GM19238 (cell line): ENCODE data around the gene RBM20.
"Not testable (repeated sequence)": the region's sequence is repeated elsewhere in the genome, so short reads cannot be mapped to it uniquely, and the experiment has no call there.

Experiments
- DNase-seq: peaks from one replicate; pipeline ENCODE4 v3.0.0; 2011; ENCODE audit warnings: low spot score; ENCODE audit not compliant: insufficient read length

Gene RBM20

DNA sequence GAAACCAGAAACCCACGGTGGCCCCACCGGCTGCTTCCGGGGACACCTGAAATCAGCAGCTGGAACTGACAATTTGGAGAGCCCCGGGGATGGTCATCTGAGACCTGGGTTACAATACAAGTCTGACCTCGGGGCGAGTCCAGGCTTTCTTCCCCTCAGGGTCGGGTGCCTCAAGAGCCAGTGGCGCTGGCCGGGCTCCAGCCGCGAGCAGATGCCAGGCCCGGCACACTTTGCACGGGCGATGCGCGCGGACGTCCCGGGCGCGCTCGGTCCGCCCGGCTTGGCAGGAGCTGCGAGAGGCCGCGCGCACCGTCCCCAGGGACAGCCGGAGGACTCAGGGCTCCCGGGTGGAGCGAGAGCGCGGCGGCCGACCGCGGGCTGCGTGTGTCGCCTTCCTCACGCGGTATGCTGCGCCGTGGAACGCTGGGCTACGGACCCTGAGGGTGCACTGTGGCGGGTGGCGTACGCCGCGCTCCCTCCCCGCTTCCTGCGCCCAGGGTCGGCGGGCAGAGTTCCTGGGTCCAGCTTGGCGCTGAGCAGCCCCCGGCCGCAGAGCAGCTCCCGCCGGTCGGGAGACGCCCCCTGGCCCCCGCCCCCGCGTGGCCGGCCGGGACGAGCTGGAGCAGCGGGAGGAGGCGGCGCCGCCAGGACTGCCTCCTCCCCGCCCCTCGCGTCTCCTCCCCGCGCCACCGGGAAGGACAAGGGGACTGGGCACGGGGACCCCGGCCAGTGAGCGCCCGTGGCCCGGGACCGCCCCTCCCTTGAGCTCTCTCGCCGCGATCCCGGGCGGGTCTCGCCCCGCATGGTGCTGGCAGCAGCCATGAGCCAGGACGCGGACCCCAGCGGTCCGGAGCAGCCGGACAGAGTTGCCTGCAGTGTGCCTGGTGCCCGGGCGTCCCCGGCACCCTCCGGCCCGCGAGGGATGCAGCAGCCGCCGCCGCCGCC lies at the start of gene RBM20:
Gene RBM20, plus strand, starts transcription at position 684 of the 945 bp plus-strand sequence. Its CDS starts 119 bp downstream, at position 803.
- no peak for DNase-seq

DNA sequence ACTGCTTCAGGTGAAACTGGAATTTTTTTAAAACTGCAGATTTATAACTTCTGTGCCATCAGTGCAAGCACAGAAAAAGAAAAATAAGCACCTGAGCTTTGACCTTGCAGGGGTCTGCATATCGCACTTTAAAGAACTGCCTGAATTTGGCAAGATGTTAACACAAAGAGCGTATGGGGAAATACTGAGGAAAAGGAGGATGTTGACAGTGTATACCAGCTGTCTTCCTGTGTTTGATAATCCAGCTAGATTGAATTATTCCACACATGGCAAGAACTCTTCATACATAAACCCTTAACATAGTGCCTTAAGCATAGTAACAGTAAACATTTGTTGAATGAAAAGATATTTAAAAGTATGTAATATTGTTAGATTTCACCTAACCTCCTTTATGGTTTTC lies 46.7 kb upstream of the RBM20 start:
- no peak for DNase-seq

DNA sequence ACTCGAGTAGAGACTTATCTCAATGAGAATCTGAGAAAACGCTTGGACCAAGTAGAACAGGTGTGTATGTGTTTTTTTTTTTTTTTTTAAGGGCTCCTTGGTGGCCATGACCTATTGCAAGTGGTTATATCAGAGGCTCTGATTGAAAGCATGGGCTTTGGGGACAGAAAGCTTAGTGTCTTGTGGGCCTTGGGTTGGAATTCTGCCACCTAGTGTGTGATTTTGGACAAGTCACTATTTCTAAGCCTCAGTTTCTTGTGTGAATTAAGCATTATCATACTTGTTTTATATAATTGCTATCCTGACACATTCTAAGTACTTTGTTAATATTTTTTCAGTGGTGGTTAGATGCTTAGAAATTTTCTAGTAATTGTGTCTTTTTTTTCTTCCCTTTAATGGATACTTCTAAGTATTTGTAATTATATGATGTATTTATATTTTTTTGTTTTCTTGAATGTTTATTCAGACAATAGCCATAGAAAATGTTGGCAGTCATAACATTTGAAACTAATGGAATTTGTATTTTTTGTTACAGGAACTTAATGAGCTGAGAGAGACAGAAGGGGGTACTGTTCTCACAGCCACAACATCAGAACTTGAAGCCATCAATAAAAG lies 43.5 kb upstream of the RBM20 start:
- DNase-seq: no peak

DNA sequence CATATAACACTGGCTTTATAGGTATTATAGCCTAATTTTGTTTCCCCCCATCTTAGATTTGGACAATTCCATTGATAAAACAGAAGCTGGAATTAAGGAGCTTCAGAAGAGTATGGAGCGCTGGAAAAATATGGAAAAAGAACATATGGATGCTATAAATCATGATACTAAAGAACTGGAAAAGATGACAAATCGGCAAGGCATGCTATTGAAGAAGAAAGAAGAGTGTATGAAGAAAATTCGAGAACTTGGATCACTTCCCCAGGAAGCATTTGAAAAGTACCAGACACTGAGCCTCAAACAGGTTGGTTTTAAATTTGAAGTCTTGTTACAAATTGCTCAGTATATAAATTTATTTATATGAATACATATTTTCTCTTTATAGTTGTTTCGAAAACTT lies 42.6 kb upstream of the RBM20 start:
- no peak for DNase-seq

DNA sequence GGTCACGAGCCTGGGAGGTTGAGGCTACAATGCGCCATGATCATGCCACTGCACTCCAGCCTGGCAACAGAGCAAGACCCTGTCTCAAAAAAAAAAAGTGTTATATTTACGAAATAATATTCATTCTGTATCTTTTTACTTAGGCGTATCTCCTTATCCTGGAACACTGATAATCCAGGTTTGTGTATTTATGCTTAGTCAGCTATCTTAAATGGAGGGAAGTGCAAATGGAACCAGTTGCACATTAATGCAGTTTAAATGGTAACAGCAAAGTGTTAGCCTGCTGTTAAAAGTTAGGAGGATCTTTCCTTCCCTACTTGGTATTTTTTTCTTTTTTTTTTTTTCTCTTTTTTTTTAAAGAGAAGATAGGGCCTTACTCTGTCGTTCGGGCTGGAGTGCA lies 36.0 kb upstream of the RBM20 start:
- DNase-seq: no peak

DNA sequence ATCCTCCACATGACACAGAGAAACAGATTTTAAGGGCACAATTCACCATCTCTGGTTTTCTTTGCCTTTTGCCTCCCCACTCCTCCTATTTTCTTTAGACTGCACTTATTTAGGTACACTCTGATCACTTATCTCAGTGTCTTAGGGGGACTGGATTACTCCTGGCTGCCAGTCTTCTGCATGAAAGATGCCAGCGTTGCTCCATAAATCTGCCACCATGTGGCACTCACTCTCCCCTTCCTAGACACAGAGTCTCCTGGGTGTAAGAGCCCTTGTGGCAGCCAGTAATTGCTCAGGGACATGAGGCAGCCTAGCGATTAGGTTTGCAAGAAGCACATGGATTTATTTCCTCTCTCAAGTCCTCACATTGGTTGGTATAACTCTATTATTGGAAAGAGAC lies 34.5 kb upstream of the RBM20 start:
- no peak for DNase-seq

DNA sequence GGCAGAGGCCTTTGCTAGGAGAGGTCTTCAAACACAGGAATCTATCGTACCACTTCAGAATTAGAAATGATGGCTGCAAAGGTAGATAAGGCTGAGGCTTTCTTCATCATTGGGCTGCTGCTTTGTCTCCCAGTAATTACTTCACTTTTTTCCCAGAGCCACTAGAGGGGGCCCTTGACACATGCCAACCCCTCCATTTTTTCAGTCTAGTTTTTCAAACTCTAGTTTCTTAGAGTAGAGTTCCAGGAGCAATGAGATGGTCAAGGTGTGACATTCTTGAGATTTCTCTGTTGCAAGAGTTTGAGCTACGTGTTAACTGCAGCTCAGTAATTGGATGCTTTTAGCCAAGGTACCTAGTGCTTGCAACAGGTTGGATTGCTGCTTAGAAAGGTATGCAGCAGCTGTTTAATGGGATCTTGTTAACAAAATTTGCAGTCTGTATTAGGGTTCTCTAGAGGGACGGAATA lies 33.8 kb upstream of the RBM20 start:
- peak; percentile 33 for DNase-seq

DNA sequence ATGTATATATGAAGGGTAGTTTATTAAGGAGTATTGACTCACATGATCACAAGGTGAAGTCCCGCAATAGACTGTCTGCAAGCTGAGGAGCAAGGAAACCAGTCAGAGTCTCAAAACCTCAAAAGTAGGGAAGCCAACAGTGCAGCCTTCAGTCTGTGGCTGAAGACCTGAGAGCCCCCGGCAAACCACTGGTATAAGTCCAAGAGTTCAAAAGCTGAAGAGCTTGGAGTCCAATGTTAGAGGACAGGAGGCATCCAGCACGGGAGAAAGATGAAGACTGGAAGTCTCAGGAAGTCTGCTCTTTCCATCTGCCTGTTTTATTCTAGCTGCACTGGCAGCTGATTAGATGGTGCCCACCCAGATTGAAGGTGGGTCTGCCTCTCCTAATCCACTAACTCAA lies 33.4 kb upstream of the RBM20 start:
- DNase-seq: not testable (repeated sequence)

DNA sequence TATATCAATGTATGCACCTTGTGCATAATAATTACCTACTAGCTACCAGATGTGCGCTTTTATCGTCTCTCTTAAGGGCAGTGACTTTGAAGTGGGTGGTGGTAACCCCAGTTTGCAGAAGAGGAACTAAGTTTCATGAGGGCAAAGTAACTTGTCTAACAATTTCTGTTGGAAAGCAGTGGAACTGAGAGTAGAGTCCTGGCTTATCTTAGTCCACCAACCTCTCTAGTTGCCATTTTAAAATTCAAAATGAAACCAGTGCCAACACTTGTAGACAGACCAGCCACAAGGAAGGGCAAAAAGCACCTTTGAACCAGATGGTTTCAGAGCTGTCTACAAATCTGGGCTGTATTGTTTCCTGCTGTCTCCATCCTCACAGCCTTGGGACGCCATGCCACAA lies 32.0 kb upstream of the RBM20 start:
- DNase-seq: no peak

DNA sequence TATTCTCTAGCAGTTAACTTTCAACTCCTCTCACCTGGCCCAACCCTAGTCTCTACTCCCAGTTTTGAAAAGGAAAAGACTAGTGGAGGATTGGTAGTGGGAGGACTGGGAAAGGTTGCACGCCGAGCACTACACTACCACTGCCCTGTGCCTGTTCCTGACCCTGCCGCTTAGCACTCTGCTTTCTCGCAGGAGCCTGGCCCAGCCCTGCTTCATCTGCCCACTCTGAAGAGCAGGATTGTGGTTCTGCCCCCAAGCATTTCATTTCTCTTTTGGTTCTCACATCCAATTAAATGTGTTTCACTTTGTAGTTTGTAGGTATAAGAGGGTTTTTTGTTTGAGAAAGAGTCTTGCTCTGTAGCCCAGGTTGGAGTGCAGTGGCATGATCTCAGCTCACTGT lies 31.5 kb upstream of the RBM20 start:
- no peak for DNase-seq

DNA sequence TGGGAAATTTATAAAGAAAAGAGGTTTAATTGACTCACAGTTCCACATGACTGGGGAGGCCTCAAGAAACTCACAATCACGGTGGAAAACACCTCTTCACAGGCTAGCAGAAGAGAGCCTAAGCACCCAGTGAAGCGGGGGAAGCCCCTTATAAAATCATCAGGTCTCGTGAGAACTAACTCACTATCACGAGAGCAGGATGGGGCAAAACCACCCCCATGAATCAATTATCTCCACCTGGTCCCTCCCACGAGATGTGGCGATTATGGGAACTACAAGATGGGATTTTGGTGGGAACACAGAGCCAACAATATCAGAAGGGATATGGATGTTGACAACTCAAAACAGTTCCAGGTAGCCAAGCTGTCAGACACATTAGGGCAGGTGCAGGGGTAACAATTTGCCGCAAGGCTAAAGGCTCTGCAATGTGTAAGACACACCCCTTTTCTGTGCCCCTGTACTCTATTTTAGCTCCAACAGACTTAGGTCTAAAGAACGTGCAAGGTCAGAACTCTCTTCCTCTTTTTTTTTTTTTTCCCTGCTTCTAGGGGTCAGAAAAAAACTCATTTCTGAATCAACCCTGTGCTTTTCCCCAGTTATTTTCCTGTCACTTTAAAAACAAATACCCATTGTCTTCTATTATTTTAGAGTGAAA lies 30.7 kb upstream of the RBM20 start:
- DNase-seq: no peak

DNA sequence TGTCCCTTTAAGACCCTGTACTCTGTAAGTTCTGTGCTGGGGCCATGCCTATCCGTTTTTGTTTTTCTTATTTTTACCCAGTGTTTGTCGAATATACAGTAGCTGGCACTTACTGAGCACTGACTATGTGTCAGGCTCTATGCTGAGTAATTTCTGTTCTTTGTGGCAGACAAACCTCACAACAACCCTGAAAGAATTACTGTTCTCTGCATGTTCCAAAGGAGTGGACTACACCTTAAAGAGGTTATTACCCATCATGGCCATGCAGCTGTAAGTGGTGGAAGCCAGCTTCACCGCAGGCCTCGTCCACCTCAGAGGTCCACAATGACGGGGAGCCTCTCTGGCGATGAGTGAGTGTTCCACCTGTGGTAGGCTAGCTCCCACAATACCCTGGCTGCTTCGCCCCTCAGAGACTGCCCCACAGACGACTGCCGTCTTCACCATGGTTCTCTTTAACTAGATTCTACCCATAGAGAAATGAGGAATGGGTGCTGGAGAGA lies 30.1 kb upstream of the RBM20 start:
- no peak for DNase-seq

DNA sequence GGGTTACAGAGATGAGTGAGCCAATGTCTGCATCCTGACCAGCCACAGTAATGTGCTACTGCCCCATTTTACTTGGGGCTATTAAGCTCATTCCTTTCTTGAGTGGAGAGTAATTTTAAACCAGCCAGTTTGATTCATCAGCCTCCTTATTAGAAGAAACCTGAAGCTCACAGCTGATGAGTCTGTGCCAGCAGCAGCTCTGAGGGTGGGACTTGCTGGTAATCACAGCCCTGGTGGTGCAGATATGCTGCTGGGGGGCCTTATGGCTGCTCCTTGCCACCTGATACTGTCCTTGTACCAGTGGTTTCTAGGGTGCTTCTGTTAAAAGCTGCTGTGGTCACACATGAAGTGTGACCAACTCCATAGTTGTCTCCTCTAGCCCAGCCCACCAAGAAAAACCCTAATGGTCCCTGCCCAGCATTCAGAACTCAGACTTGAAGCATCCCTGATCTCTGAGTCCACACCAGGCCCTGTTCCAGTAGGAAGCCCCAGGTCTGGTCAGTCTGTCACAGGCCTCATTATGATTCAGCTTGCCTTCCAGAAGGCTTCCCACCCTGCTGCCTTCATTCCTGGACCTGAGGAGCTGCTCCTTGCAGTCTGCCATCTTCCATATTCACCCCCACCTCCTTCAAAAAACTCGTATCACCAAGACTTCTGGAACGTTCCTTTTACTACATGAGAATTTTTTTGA lies 28.9 kb upstream of the RBM20 start:
- no peak for DNase-seq

DNA sequence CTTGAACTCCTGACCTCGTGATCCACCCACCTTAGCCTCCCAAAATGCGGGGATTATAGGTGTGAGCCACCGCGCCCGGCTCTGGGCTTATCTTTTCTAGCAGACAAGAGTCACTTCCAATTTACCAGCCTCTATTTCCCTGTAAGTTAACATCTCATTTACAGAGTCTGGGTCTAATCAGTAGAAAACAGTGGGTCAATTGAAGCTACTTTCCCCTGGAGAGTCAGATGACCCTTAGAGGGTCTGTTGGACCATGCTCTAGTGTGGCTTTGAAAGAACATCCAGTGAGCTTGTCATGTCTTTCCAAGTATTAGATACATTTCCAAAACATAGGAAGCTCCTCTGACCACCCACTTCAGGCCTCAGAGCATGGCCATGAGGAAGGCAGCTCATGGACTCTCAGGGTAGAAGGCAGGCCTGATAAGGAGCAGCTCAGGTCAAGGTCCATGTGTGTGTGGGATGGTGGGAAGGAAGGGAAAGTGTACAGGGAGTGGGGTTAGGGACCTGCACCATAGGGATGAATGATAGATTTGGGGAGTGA lies 27.6 kb upstream of the RBM20 start:
- DNase-seq: no peak

DNA sequence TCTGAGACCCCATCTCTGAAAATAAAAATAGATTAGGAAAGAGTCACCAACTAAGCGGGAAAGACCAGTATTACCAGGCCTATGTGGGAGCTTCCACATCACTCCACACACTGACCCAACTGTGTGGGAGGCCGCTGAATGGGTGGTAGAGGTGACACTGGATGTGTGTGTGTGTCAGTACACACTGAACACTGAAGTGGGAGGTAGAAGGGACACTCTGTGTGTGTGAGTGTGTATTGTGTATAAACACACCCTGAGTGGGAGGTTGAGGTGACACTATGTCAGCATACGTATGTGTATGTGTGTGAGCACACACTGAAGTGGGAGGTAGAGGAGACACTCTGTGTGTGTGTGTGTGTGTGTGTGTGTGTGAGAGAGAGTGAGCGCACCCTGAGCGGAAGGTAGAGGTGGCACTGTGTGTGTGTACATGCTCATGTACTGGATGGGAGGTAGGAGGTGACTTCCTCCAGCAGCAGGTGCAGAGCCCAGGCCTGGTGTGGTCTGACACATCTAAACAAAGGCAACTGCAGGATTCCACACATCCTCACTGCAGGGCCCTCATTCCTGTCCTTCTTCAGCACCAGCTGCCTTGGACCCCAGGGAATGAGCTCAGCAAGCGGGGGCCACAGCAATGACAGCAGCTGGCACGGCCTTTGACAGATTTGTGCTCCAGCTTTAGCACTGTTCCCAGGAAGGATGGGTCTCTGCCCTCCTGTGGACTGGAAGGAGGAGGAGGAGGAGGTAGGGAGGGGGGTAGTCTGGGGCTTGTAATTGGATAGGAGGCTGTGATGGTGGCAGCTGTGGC lies 26.5 kb upstream of the RBM20 start:
- DNase-seq: no peak

DNA sequence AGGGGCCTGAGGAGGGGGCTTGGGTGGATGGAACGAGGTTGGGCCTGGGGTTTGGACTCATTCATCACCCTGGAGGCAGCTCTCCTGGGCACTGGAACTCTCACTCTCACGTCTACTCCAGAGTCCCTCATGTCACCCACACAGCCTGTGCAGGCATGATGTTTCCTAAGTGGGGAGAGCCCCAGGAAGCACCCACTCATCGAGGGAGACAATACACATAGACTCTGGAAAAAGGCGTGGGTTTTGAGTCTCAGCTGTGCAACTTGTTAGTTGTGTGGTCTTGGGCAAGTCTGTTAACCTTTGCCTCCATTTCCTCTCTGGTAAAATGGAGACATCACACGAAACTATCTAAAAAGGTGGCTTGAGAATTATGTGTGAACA lies 25.9 kb upstream of the RBM20 start:
- no peak for DNase-seq

DNA sequence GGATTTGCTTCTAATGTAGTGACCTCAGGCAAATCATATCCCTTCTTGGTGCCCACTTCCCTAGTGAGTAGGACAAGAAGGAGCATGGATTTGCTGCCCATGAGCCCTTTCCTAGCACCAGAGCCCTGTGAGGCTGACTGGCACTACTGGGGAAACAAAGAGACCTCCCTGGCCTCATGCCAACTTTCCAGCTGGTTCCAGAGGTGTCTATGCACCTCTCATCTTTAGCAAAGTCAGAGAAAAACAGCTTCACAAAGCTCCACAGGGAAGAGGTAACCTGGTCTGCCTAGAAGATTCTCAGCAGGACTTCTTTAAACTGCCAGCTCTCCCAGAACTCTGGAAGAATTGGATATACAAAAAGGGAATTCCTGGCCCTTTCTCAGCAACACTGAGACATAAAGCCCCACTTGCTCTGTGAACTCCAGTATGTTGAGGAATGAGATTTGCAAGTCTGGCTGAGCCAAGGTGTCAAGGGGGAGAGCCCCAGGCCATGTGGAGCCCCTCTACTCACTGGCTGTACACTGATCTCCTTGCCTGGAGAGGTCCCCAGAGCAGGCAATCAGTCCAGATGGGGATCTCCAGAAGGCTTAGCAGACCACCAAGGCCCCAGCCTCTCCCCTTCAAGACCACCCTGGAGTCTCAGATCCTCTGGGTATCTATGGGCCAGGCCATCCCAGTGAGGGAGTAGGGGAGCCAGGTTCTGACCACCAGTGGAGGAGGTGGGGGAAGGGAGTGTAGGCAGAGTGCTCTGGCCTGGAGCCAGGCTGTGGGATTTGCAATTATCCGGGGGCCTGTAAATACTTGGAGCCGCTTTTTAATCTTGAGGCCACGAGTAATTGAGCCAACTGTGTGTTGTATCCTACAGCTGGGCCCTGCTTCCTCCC lies 24.4 kb upstream of the RBM20 start:
- DNase-seq: no peak

DNA sequence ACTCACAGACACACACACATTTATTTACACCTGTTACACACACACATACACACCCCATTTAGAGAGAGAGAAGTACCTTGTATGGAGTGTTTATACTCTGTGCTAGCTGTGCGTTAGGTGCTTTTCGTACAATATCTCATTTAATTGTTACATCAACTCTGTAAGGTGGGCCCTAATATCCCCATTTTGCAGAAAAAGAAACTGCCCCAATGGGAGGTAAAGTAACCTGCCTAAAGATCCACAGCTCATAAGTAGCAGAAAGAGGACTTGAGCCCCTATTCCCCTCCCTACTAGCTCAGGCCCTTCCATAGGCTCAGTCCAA lies 23.8 kb upstream of the RBM20 start:
- no peak for DNase-seq

DNA sequence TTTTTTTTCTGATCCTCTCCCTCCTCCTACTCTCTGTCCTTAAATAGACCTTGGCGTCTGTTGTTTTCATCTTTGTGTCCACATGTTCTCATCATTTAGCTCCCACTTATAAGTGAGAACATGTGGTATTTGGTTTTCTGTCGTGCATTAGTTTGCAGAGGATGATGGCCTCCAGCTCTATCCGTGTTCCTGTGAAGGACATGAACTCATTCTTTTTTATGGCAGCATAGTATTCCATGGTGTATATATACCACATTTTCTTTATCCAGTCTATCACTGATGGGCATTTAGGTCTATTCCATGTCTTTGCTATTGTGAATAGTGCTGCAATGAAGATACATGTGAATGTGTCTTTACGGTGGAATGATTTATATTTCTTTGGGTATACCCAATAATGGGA lies 20.8 kb upstream of the RBM20 start:
- DNase-seq: not testable (repeated sequence)
